Testis (tissue), 3 donors: ENCODE data around the gene AGER. TPM values are rescaled to one million over a fixed set of nuclear protein-coding genes. Genes with fewer than 3 reads are reported as not detected.
A peak's percentile ranks its signal among the peaks of the same experiment; 100 is the strongest.

Experiments
- DNase-seq: peaks from one replicate; pipeline ENCODE4 v3.0.0-alpha.2; 2019
- H3K27ac ChIP-seq, 2 donors: fragments of 200-600 bp; sonication (generic); one replicate each; pipeline ENCODE4 v1.5.1; 2019
- H3K27me3 ChIP-seq: fragments of 200-600 bp; sonication (generic); one replicate; pipeline ENCODE4 v1.5.1; 2019
- H3K36me3 ChIP-seq: fragments of 200-600 bp; sonication (generic); one replicate; pipeline ENCODE4 v1.5.1; 2017; ENCODE audit warnings: low read depth; ENCODE audit errors: missing control alignments
- H3K4me1 ChIP-seq: fragments of 200-600 bp; sonication (generic); one replicate; pipeline ENCODE4 v1.5.1; 2019
- H3K4me3 ChIP-seq, 2 donors: fragments of 200-600 bp; sonication (generic); one replicate each; pipeline ENCODE4 v1.5.1; 2017 to 2019
- H3K9me3 ChIP-seq: fragments of 200-600 bp; sonication (generic); one replicate; pipeline ENCODE4 v1.5.1; 2017
- POLR2A ChIP-seq: fragments of 450-650 bp; IDR thresholded peaks from one replicate; pipeline ENCODE4 v1.6.1; 2017; ENCODE audit warnings: antibody characterized with exemption, mild to moderate bottlenecking, moderate library complexity
- WGBS, 2 donors: methylation state at CpG; one replicate each; pipeline ENCODE4 v1.1.5; 2018; 5-methylcytosine and 5-hydroxymethylcytosine counted together
- intact Hi-C: fragments of 100-400 bp; cut with DNase I; formaldehyde crosslinking; loops from one replicate; pipeline ENCODE4 v1.15.1; 2023; ENCODE audit warnings: low total_unique reads
- polyA plus RNA-seq: library from polyadenylated mRNA; stranded (reverse); fragments of 350-450 nt; fragmentation: Illumina TruSeq; extraction: RNeasy Lipid Tissue Mini Kit (QIAGEN cat#74804); gene quantifications from one replicate; pipeline ENCODE4 v1.2.3, GENCODE V29; 2014; ENCODE audit warnings: low read depth, low replicate concordance; ENCODE audit not compliant: insufficient read depth
- total RNA-seq, 2 donors: library from RNA; depleted of rRNA; stranded (reverse); fragments of >200 nt; gene quantifications; one replicate each; pipeline ENCODE4 v1.2.3, GENCODE V29; 2016
- TF ChIP-seq, protein P1 (sequence below), 3 experiments: fragments of 450-650 bp in 2 of 3; fragments of 200-600 bp in 1 of 3; sonication (generic) in 1 of 3; IDR thresholded peaks; one replicate each; pipeline ENCODE4 v1.5.1; 2016 to 2019; ENCODE audit warnings: antibody characterized with exemption in 3 of 3, mild to moderate bottlenecking in 2 of 3, moderate library complexity in 1 of 3

The AGER gene
- total and polyA plus RNA-seq, 3 donors from 2014 or later, result 5.8 to 8.6 (median 7.8) TPM

DNA sequence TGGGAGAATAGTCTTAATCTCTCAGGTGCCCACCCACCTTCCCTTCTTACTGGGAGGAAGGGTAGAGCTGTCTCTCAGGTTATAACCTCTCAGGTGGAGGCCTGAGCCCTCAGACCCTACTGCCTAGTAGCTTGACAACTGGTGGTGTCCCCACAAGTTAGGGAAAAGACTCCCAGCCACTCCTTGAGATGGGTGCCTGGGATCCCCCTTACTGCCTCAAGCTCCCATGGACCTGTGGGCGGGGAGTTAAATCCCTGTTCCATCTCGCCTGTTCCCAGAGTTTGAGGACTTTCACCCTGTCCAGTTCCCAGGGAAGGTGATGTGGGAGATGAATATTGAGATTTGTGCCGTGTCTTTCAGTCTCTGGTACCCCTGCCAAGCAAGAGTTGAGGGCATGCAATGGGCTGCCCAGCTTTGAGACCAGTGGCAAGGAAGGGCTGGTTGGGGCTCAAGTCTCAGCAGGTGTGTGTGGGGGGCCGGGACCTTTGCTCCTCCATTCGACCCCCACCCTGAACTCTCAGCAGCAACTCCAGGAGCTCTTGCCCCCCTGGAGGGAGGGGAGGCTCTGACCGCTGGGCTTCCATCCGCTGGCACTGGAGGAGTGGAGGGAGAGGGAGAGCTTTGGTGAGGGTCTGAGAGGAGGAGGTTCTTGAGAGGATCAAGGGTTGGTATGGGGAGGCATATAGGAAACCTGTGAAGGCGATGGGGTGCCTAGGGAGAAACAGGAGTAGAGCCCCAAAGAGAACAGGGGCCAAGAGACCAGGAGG lies 7.0 kb upstream of the AGER start:
- Histone ChIP-seq H3K27ac (peak overlapping the region; percentile 98 to 99), H3K27me3 (no peaks in the 10 kb centered on the region), H3K36me3 (no peaks in the 10 kb centered on the region), H3K4me1 (peaks cover 34% of the 10 kb centered on the region), H3K4me3 (peak overlapping the region; percentile 73 to 93), H3K9me3 (no peaks in the 10 kb centered on the region)
- intact Hi-C loops, result no loop called here
- no peak for TF ChIP-seq POLR2A
- TF ChIP-seq, protein P1, sequence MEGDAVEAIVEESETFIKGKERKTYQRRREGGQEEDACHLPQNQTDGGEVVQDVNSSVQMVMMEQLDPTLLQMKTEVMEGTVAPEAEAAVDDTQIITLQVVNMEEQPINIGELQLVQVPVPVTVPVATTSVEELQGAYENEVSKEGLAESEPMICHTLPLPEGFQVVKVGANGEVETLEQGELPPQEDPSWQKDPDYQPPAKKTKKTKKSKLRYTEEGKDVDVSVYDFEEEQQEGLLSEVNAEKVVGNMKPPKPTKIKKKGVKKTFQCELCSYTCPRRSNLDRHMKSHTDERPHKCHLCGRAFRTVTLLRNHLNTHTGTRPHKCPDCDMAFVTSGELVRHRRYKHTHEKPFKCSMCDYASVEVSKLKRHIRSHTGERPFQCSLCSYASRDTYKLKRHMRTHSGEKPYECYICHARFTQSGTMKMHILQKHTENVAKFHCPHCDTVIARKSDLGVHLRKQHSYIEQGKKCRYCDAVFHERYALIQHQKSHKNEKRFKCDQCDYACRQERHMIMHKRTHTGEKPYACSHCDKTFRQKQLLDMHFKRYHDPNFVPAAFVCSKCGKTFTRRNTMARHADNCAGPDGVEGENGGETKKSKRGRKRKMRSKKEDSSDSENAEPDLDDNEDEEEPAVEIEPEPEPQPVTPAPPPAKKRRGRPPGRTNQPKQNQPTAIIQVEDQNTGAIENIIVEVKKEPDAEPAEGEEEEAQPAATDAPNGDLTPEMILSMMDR (IDR thresholded peaks at IDR 0.05), result no peak
- no peak for DNase-seq
- 77 to 81% methylated on average over 7 to 8 of the region's 8 CpGs for WGBS, 2 donors

DNA sequence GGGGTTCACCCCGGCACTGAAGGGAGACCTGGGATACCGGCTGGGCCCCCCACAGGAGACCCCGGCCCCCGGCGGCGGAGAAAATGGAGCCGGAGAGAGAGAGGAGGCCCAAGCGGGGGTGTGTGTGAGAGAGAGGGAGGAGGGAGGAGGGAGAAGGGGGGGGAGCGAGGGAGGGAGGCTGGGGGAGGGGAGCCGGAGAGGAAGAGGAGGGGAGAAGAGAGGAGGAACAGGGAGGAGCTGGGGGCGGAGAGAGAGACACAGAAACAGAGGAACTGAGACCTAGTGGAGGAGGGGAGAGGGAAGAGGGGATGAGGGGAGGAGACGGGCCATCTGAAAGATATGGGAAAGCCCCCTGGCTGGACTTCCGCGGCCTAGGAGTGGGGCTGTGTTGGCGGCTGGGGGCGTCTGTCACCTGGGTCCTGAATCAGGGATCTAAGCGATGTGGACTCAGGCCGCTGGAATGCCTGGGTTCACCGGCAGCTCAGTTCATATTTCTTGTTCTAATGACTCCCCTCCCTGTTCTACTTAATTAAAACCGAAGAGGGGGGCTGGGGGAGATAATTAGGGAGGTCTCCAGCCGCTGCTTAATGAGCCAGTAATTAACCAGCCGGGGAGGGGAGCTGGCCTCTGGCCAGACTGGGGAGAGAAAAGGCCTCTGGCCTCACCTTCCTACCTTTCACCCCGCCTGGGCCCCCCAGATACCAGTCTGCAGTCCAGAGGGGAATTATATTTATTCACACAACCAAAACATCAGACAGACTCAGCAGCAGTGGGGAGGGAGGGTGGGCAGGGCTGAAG lies 6.2 kb upstream of the AGER start, which contains the start of gene PBX2:
PBX2 (minus strand) TSS at position 149 of the 798 bp plus-strand sequence. CDS start 287 bp downstream, outside the sequence.
- Histone ChIP-seq H3K27ac (peak within 1 kb of the TSS; percentile 98 to 99), H3K27me3 (no peaks in the 10 kb centered on the region), H3K4me3 (peak within 1 kb of the TSS; percentile 73 to 93), H3K36me3 (no peaks in the 10 kb centered on the region), H3K9me3 (no peaks in the 10 kb centered on the region), H3K4me1 (peaks cover 40% of the 10 kb centered on the region)
- intact Hi-C loops, result no loop called here
- peak; percentile 97 for DNase-seq
- TF ChIP-seq POLR2A, result peak; percentile 84
- TF ChIP-seq, protein P1 (IDR thresholded peaks at IDR 0.05), result no peak
- WGBS, 2 donors, result 0 to 2% methylated on average over 16 to 23 of the region's 23 CpGs

DNA sequence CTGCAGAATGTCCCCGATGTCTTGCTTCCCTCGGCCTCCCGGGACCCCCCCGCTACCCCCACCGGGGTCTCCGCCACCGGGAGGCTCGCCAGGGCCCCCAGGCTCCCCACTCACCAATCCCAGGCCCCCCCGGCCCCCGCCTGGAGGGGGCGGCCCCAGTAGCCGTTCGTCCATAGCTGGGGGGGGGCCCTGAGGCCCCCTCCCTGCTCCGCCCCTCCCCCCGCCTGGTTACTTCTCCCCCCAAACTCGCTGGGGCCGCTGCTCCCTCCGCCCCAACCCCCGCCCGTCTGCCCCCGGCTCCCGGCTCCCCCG lies 5.6 kb upstream of the AGER start:
- Histone ChIP-seq H3K27ac (peak overlapping the region; percentile 98 to 99), H3K4me1 (peaks cover 35% of the 10 kb centered on the region), H3K9me3 (no peaks in the 10 kb centered on the region), H3K4me3 (peak overlapping the region; percentile 73 to 93), H3K36me3 (no peaks in the 10 kb centered on the region), H3K27me3 (no peaks in the 10 kb centered on the region)
- DNase-seq, result no peak
- TF ChIP-seq POLR2A, result no peak
- TF ChIP-seq, protein P1 (IDR thresholded peaks at IDR 0.05), result no peak
- intact Hi-C loops, result no loop called here
- WGBS, 2 donors, result 0% methylated on average over 10 of the region's 23 CpGs; no CpG with 5 or more reads in 1 of the 2 donors

DNA sequence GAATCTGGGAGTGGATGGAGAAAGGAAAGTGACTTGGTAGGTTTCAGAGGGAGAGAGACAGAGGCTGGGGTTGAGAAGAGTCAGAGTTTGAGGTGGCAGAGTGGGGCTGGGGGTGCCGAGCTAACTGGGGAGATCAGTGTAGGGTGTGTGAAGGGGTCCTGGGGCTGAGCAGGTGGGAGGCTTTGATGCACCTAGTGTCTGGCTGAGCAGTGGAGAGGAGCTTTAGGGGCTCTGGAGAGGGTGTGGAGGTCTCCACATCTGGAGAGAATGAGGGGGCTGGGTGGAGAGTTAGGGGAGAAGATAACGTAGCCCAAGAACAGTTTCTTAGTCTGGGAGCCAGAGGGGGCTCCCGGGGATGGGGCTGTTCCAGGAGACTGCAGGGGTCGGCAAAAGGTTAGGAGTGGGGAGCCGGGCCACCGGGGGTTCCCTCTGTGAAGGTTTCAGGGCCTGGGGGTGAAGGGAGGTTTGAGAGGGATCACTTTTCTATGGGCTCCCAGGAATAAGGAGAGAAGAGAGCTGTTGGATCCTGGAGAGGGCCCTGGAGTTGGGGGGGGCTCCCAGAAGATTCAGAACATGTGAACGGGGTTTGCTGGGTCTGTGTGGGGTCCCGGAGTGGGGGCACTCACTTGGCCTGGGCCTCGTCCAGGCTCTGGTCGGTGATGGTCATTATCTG lies 5.2 kb upstream of the AGER start:
- no peaks in the 10 kb centered on the region for H3K9me3 ChIP-seq
- peak overlapping the region; percentile 73 to 93 for H3K4me3 ChIP-seq
- H3K36me3 ChIP-seq, result no peaks in the 10 kb centered on the region
- WGBS, 2 donors, result 3 to 4% methylated on average over 10 of the region's 10 CpGs
- H3K27me3 ChIP-seq, result no peaks in the 10 kb centered on the region
- no peak for DNase-seq
- H3K4me1 ChIP-seq, result peaks cover 32% of the 10 kb centered on the region
- no peak for TF ChIP-seq POLR2A
- TF ChIP-seq, protein P1 (IDR thresholded peaks at IDR 0.05), result no peak
- peak overlapping the region; percentile 98 to 99 for H3K27ac ChIP-seq
- intact Hi-C loops, result no loop called here
